Stimulated activated CD8-positive, alpha-beta memory T cell treated with anti-CD3 and anti-CD28 coated beads, Interleukin-4, amount 100 ng/mL, for 48 hours (primary cell): ENCODE measurements around the gene NRG2.

Experiments used
- DNase-seq: peaks from one replicate; pipeline ENCODE4 v3.0.0-alpha.2; 2020

Gene NRG2

GRCh38 chr5:140040358-140040757, 2.7 kb downstream of the NRG2 start:
- DNase-seq = no peak

GRCh38 chr5:140039561-140039960, 3.5 kb downstream of the NRG2 start:
- DNase-seq = no peak

- no peak for DNase-seq
Observed at GRCh38 chr5:140038373-140038957, 4.6 kb downstream of the NRG2 start.

GRCh38 chr5:140037012-140037411, 6.1 kb downstream of the NRG2 start:
- DNase-seq = no peak

- no peak for DNase-seq
Observed at GRCh38 chr5:140035881-140036280, 7.2 kb downstream of the NRG2 start.

GRCh38 chr5:140033037-140033760, 9.9 kb downstream of the NRG2 start:
- DNase-seq = no peak

GRCh38 chr5:140032296-140032695, 10.8 kb downstream of the NRG2 start:
- DNase-seq = no peak

GRCh38 chr5:140027807-140028206, 15.3 kb downstream of the NRG2 start:
- no peak for DNase-seq

- DNase-seq = no peak
Observed at GRCh38 chr5:140025736-140026135, 17.4 kb downstream of the NRG2 start.

- DNase-seq = no peak
Observed at GRCh38 chr5:140024928-140025327, 18.2 kb downstream of the NRG2 start.

- no peak for DNase-seq
Observed at GRCh38 chr5:140023611-140024191, 19.4 kb downstream of the NRG2 start.

- no peak for DNase-seq
Observed at GRCh38 chr5:140020601-140021177, 22.4 kb downstream of the NRG2 start.

- no peak for DNase-seq
Observed at GRCh38 chr5:140018920-140019644, 24.0 kb downstream of the NRG2 start.

- no peak for DNase-seq
Observed at GRCh38 chr5:140018517-140018916, 24.6 kb downstream of the NRG2 start.

GRCh38 chr5:140018096-140018481, 25.0 kb downstream of the NRG2 start:
- DNase-seq = no peak

GRCh38 chr5:140017397-140018095, 25.6 kb downstream of the NRG2 start:
- DNase-seq = no peak

- DNase-seq = no peak
Observed at GRCh38 chr5:140015706-140016105, 27.4 kb downstream of the NRG2 start.

GRCh38 chr5:140014751-140015150, 28.3 kb downstream of the NRG2 start:
- DNase-seq = no peak

GRCh38 chr5:140013536-140013935, 29.6 kb downstream of the NRG2 start:
- DNase-seq = no peak

GRCh38 chr5:140012443-140012842, 30.7 kb downstream of the NRG2 start:
- no peak for DNase-seq

GRCh38 chr5:140011297-140011802, 31.7 kb downstream of the NRG2 start:
- DNase-seq = no peak

- no peak for DNase-seq
Observed at GRCh38 chr5:140010798-140011197, 32.3 kb downstream of the NRG2 start.

- no peak for DNase-seq
Observed at GRCh38 chr5:140007311-140007710, 35.8 kb downstream of the NRG2 start.
